IMR-90 (cell line): ENCODE measurements around the gene LONRF3. TPM values are rescaled to one million over a fixed set of nuclear protein-coding genes. Genes with fewer than 3 reads are reported as not detected.

Source experiments
- ATAC-seq: fragments of 200-7000 bp; cut with Tn5 transposase; 2 replicates; pipeline ENCODE4 v1.9.1; 2020; ENCODE audit warnings: low read depth, mild to moderate bottlenecking, moderate library complexity
- BruUV-seq: library from RNA; stranded (reverse); fragments of 400-500 nt; replicated peaks from 2 replicates; lab custom pipeline; 2021; lab: Mats Ljungman, UMichigan
- CTCF ChIA-PET: fragments of 300-600 bp; formaldehyde crosslinking; extraction: SDS; loops from one replicate; lab custom pipeline; 2021; ENCODE audit warnings: antibody characterized with exemption; lab: Yijun Ruan, JAX
- POLR2A ChIA-PET: fragments of 300-600 bp; sonication (Branson Sonifier 250); formaldehyde crosslinking; loops from one replicate; lab custom pipeline; 2022; ENCODE audit warnings: antibody characterized with exemption; ENCODE audit not compliant: unreplicated experiment; lab: Charles Lee
- DNase-seq: peaks from one replicate; pipeline ENCODE4 v3.0.0; 2013
- H2AFZ ChIP-seq: replicated peaks from 2 replicates; pipeline ENCODE3; 2013; ENCODE audit warnings: low read length, mild to moderate bottlenecking; ENCODE audit not compliant: poor library complexity
- H2AK5ac ChIP-seq: 2 replicates; pipeline ENCODE4 v1.6.1; 2013; ENCODE audit warnings: low read depth, low read length, inconsistent platforms
- H2AK9ac ChIP-seq: replicated peaks from 2 replicates; pipeline ENCODE3; 2013; ENCODE audit warnings: mild to moderate bottlenecking, low read depth, low read length, moderate library complexity; ENCODE audit not compliant: poor library complexity
- H2BK120ac ChIP-seq: 2 replicates; pipeline ENCODE4 v1.6.1; 2013; ENCODE audit warnings: low read depth, low read length, inconsistent platforms
- H2BK15ac ChIP-seq: 3 replicates; pipeline ENCODE4 v1.6.1; 2013; ENCODE audit warnings: low read depth, low read length, inconsistent platforms
- H2BK20ac ChIP-seq: 2 replicates; pipeline ENCODE4 v1.6.1; 2013; ENCODE audit warnings: low read depth, mild to moderate bottlenecking, inconsistent platforms, low read length, moderate library complexity
- H2BK5ac ChIP-seq: 2 replicates; pipeline ENCODE4 v1.6.1; 2013; ENCODE audit warnings: mild to moderate bottlenecking, low read depth, low read length, inconsistent platforms; ENCODE audit not compliant: poor library complexity, severe bottlenecking
- H3K14ac ChIP-seq: replicated peaks from 2 replicates; pipeline ENCODE4 v1.6.1; 2013; ENCODE audit warnings: low read depth, low read length, inconsistent platforms
- H3K18ac ChIP-seq: 2 replicates; pipeline ENCODE4 v1.6.1; 2013; ENCODE audit warnings: low read depth, low read length, control low read depth
- H3K23ac ChIP-seq: 2 replicates; pipeline ENCODE4 v1.6.1; 2013; ENCODE audit warnings: low read depth, low read length, inconsistent platforms
- H3K27ac ChIP-seq: 2 replicates; pipeline ENCODE4 v1.5.1; 2013; ENCODE audit warnings: mild to moderate bottlenecking, control low read depth, low read length; ENCODE audit not compliant: insufficient read depth
- H3K27me3 ChIP-seq: 2 replicates; pipeline ENCODE4 v1.6.1; 2013; ENCODE audit warnings: low read length; ENCODE audit not compliant: control insufficient read depth, insufficient read depth
- H3K36me3 ChIP-seq: 2 replicates; pipeline ENCODE4 v1.6.1; 2013; ENCODE audit warnings: low read length, mixed read lengths; ENCODE audit not compliant: control insufficient read depth, insufficient read depth
- H3K4ac ChIP-seq: 2 replicates; pipeline ENCODE4 v1.6.1; 2013; ENCODE audit warnings: low read depth, low read length, inconsistent platforms
- H3K4me1 ChIP-seq: 2 replicates; pipeline ENCODE4 v1.6.1; 2013; ENCODE audit warnings: low read length, mixed read lengths; ENCODE audit not compliant: control insufficient read depth, insufficient read depth
- H3K4me2 ChIP-seq: 2 replicates; pipeline ENCODE4 v1.6.1; 2013; ENCODE audit warnings: low read depth, mild to moderate bottlenecking, control low read depth, low read length, moderate library complexity
- H3K4me3 ChIP-seq: 2 replicates; pipeline ENCODE4 v1.5.1; 2013; ENCODE audit warnings: low read depth, mild to moderate bottlenecking, control low read depth, low read length, moderate library complexity; ENCODE audit not compliant: insufficient read depth
- H3K56ac ChIP-seq: 2 replicates; pipeline ENCODE4 v1.6.1; 2013; ENCODE audit warnings: low read length, inconsistent platforms; ENCODE audit not compliant: insufficient read depth; ENCODE audit errors: extremely low read depth
- H3K79me1 ChIP-seq, 2 experiments: 2 replicates each; pipeline ENCODE4 v1.6.1; 2013; ENCODE audit warnings: low read length in 2 of 2, inconsistent platforms in 1 of 2, low read depth in 1 of 2
- H3K9ac ChIP-seq: 2 replicates; pipeline ENCODE4 v1.6.1; 2013; ENCODE audit warnings: low read depth, low read length, control low read depth
- H3K9me1 ChIP-seq: 2 replicates; pipeline ENCODE4 v1.6.1; 2013; ENCODE audit warnings: low read length, inconsistent platforms; ENCODE audit not compliant: insufficient read depth
- H3K9me3 ChIP-seq: 2 replicates; pipeline ENCODE4 v1.6.1; 2013; ENCODE audit warnings: low read length; ENCODE audit not compliant: control insufficient read depth, insufficient read depth
- H4K20me1 ChIP-seq: 2 replicates; pipeline ENCODE4 v1.6.1; 2013; ENCODE audit warnings: low read length, inconsistent platforms; ENCODE audit not compliant: insufficient read depth
- H4K5ac ChIP-seq: 2 replicates; pipeline ENCODE4 v1.6.1; 2013; ENCODE audit warnings: mild to moderate bottlenecking, low read depth, low read length, control low read depth
- H4K8ac ChIP-seq, 2 experiments: 2 replicates each; pipeline ENCODE4 v1.6.1; 2013; ENCODE audit warnings: low read depth in 2 of 2, low read length in 2 of 2, control low read depth in 1 of 2, inconsistent platforms in 1 of 2
- H4K91ac ChIP-seq: 2 replicates; pipeline ENCODE4 v1.6.1; 2013; ENCODE audit warnings: low read depth, low read length, inconsistent platforms; ENCODE audit not compliant: insufficient read depth
- BHLHE40 ChIP-seq: fragments of 150-350 bp; IDR thresholded peaks from 2 replicates; pipeline ENCODE4 v1.6.1; 2016; ENCODE audit warnings: mild to moderate bottlenecking, low read depth, low read length
- CEBPB ChIP-seq: IDR thresholded peaks from 2 replicates; pipeline ENCODE4 v1.6.1; 2012; ENCODE audit warnings: low read depth, low read length, improper control_type of control experiment
- FOS ChIP-seq: fragments of 150-350 bp; IDR thresholded peaks from 2 replicates; pipeline ENCODE4 v1.6.1; 2016; ENCODE audit warnings: low read depth, low read length
- MAFK ChIP-seq: IDR thresholded peaks from 2 replicates; pipeline ENCODE4 v1.6.1; 2012; ENCODE audit warnings: low read depth, low read length, improper control_type of control experiment
- MAZ ChIP-seq: IDR thresholded peaks from 2 replicates; pipeline ENCODE4 v1.6.1; 2012; ENCODE audit warnings: low read depth, mild to moderate bottlenecking, low read length, improper control_type of control experiment, moderate library complexity, borderline replicate concordance
- RAD21 ChIP-seq: IDR thresholded peaks from 2 replicates; pipeline ENCODE4 v1.6.1; 2012; ENCODE audit warnings: low read length, improper control_type of control experiment
- RCOR1 ChIP-seq: IDR thresholded peaks from 2 replicates; pipeline ENCODE4 v1.6.1; 2012; ENCODE audit warnings: mild to moderate bottlenecking, low read length, improper control_type of control experiment; ENCODE audit not compliant: insufficient replicate concordance
- WGBS, 2 experiments: methylation state at CpG; one replicate each; pipeline versions ENCODE4 v1.1.5 to v1.1.7; 2013; ENCODE audit warnings: missing lambda C conversion rate in 2 of 2; ENCODE audit not compliant: insufficient read length in 1 of 2; ENCODE audit errors: extremely low coverage in 2 of 2; 5-methylcytosine and 5-hydroxymethylcytosine counted together
- dilution Hi-C: fragments of 300-500 bp; cut with HindIII; formaldehyde crosslinking; loops from one replicate; pipeline ENCODE4 v1.14.3; 2018; ENCODE audit warnings: low sequenced_read_pairs; ENCODE audit not compliant: unreplicated experiment
- in situ Hi-C: fragments of 300-500 bp; cut with MboI; formaldehyde crosslinking; loops from 3 replicates; pipeline ENCODE4 v1.14.3; 2019; ENCODE audit warnings: low sequenced_read_pairs, inconsistent platforms, mixed read lengths
- intact Hi-C: fragments of 100-400 bp; cut with micrococcal nuclease; formaldehyde crosslinking; loops from 2 replicates; pipeline ENCODE4 v1.10.0; 2022
- polyA plus RNA-seq, 3 experiments: library from polyadenylated mRNA; depleted of rRNA; stranded (reverse); fragments of >200 nt; gene quantifications; 2 replicates each; pipeline ENCODE4 v1.2.3, GENCODE V29; 2012; ENCODE audit warnings: low replicate concordance in 1 of 3
- total RNA-seq: library from RNA; depleted of rRNA; stranded (reverse); fragments of >200 nt; gene quantifications from 2 replicates; pipeline ENCODE4 v1.2.3, GENCODE V29; 2012
- TF ChIP-seq, protein P1 (sequence below): fragments of 150-350 bp; IDR thresholded peaks from 2 replicates; pipeline ENCODE4 v1.6.1; 2017; ENCODE audit warnings: mild to moderate bottlenecking, antibody characterized with exemption, low read length, low read depth
- TF ChIP-seq, protein P2 (sequence below): conservative IDR thresholded peaks from 2 replicates; pipeline ENCODE4 v1.5.1; 2012; ENCODE audit warnings: mild to moderate bottlenecking, low read depth, low read length, improper control_type of control experiment

LONRF3 gene
- total and polyA plus RNA-seq, 2 of the 4 experiments (the other 2 are of a cell fraction): not detected

GRCh38 chrX:119041175-119041574, 66.8 kb downstream of the LONRF3 start:
- Histone ChIP-seq H4K5ac (no peak overlapping the region), H4K20me1 (no peaks in the 10 kb centered on the region), H3K4me2 (peak overlapping the region; percentile 7; the same call in 1 of the 2 replicates), H3K27ac (peak overlapping the region; percentile 39; the same call in 1 of the 2 replicates), H2BK5ac (no peak overlapping the region), H3K14ac (no peak overlapping the region), H3K27me3 (no peaks in the 10 kb centered on the region), H3K56ac (no peak overlapping the region), H3K4me1 (peaks cover 3% of the 10 kb centered on the region; the same call in 1 of the 2 replicates), H3K36me3 (no peaks in the 10 kb centered on the region), H3K23ac (no peak overlapping the region), H2BK20ac (no peak overlapping the region), H3K4me3 (no peak overlapping the region), H2AK9ac (no peak overlapping the region), H2BK120ac (no peak overlapping the region), H3K9me1 (peaks cover 3% of the 10 kb centered on the region; the same call in 1 of the 2 replicates), H3K4ac (no peak overlapping the region), H3K79me1 (no peaks in the 10 kb centered on the region), H3K9ac (no peak overlapping the region), H4K8ac (no peak overlapping the region), H2AFZ (no peak overlapping the region), H3K9me3 (no peaks in the 10 kb centered on the region), H2AK5ac (peak overlapping the region; percentile 25; the same call in 1 of the 2 replicates), H4K91ac (no peak overlapping the region), H2BK15ac (no peak overlapping the region), H3K18ac (no peak overlapping the region)
- DNase-seq (peak; percentile 88), ATAC-seq (peak; percentile 90)
- ChIA-PET CTCF (interaction anchor here (0.7 kb wide), 1 partner anchor 13 kb away, joined by 3 read pairs; no protein-coding TSS in a partner anchor), POLR2A (no interaction called here)
- dilution Hi-C loops: no loop called here
- in situ Hi-C loops: no loop called here
- WGBS, 2 experiments: 0% methylated on average over 1 of the region's 4 CpGs; no CpG with 5 or more reads in 1 of the 2 experiments
- TF ChIP-seq, protein P1, sequence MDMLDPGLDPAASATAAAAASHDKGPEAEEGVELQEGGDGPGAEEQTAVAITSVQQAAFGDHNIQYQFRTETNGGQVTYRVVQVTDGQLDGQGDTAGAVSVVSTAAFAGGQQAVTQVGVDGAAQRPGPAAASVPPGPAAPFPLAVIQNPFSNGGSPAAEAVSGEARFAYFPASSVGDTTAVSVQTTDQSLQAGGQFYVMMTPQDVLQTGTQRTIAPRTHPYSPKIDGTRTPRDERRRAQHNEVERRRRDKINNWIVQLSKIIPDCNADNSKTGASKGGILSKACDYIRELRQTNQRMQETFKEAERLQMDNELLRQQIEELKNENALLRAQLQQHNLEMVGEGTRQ: no peak
- TF ChIP-seq FOS (peak; percentile 92), BHLHE40 (no peak), CEBPB (no peak), RAD21 (no peak), RCOR1 (no peak), MAFK (no peak), MAZ (no peak)
- TF ChIP-seq, protein P2, sequence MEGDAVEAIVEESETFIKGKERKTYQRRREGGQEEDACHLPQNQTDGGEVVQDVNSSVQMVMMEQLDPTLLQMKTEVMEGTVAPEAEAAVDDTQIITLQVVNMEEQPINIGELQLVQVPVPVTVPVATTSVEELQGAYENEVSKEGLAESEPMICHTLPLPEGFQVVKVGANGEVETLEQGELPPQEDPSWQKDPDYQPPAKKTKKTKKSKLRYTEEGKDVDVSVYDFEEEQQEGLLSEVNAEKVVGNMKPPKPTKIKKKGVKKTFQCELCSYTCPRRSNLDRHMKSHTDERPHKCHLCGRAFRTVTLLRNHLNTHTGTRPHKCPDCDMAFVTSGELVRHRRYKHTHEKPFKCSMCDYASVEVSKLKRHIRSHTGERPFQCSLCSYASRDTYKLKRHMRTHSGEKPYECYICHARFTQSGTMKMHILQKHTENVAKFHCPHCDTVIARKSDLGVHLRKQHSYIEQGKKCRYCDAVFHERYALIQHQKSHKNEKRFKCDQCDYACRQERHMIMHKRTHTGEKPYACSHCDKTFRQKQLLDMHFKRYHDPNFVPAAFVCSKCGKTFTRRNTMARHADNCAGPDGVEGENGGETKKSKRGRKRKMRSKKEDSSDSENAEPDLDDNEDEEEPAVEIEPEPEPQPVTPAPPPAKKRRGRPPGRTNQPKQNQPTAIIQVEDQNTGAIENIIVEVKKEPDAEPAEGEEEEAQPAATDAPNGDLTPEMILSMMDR: no peak
- no TSS peak for BruUV-seq
- intact Hi-C loops: no loop called here
